GM10847 (cell line): ENCODE measurements around the gene SART1.

Experiments used
- POLR2A ChIP-seq: IDR thresholded peaks from 2 replicates; pipeline ENCODE4 v1.6.1; 2011; ENCODE audit not compliant: insufficient read length; ENCODE audit errors: extremely low read depth

Gene SART1

GRCh38 chr11:65961267-65962140 lies at the start of gene SART1:
Gene SART1, plus strand, starts transcription at chr11:65961734. Its CDS starts 47 bp downstream, at chr11:65961781.
- TF ChIP-seq POLR2A, result peak; percentile 88

- TF ChIP-seq POLR2A, result no peak
These were observed 48.7 kb upstream of the SART1 start for GRCh38 chr11:65912845-65913244.

- TF ChIP-seq POLR2A, result no peak
These were observed 46.3 kb upstream of the SART1 start for GRCh38 chr11:65915101-65915820.

- TF ChIP-seq POLR2A, result no peak
These were observed 45.7 kb upstream of the SART1 start for GRCh38 chr11:65915821-65916251.

DNA sequence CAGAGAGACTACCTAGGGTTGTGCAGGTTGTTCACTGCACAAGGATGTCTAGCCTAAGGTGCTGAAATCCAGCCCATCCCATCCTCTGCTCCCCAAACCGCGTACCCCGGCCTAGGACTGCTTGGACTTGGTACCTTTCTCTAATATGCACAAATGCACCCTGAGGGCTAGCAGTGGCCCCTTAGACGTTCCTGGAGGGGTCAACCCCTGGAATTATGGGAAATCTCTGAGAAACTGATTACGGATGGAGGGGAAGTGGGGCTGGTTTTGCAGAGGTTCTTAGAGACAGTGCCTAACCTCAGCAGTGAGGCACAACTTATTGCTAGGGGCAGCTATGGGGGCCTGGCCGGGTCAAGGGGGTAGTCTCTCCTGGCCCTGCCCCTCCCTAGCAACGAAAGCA lies 45.1 kb upstream of the SART1 start:
- no peak for TF ChIP-seq POLR2A

DNA sequence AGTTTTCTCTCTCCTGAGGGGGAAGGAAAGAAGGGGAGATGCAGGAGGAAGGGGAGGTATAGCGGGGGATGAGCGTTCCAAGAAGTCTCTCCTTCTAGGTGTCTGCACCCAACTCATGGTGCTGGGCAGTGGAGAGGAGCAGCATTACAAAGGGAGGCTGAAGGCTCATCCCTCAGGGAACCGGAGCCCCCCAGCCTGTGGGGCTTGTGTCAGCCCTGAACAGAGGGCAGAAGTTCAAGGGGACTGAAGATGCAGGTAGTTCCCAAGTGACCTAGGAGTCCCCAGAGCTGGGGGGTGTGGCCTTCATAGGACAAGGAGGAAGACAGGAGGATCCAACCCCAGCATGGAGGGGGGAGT lies 44.5 kb upstream of the SART1 start:
- TF ChIP-seq POLR2A, result no peak

GRCh38 chr11:65917434-65918210 lies 43.9 kb upstream of the SART1 start:
- TF ChIP-seq POLR2A, result no peak

DNA sequence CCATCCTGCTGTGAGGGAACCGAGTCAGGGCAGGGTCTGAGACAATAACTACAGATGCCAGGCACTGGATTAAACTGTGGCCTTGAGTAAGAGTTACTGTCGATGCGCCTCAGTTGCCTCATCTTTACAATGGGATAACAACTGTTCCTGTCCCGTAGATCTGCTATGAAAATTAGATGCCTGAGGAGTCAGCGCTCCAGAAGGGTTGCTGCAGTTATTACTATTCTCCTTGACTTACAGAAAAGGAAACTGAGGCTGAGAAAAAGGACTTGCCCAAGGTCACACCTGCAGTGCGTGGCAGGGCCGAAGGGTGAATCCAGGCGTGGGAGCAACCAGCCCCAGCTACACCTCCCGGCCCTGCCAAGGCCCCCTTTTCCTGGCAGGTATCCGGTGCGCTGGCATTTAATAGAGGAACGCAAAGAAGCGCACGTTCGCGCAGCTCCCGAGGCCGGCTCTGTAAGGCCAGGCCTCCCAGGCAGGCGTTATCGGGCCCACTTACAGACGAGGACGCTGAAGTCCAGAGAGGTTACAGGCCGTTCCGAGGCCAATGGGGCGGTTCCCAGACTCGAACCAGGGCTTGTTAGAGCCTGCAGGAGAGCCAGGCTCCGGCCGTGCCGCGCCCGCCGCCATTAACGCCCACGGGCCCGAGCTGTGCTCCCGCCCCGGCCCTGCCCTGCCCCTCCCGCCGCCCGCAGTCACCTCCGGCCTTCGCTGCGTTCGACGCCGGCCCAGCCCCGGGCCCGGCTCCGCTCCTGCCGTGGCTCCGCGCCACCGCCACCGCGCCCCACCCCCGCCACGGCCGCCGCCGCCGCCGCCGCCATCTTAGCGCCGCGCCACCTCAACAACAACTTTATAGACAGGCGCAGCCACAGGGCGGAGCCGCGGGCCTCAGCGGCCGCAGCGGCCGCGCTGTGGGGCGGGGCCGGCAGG lies 43.1 kb upstream of the SART1 start, which contains the start of gene C11orf68:
Gene C11orf68 (minus strand): TSS at position 852 of the 930 bp plus-strand sequence. CDS start 31 bp downstream, at position 821.
- TF ChIP-seq POLR2A, result peak; percentile 65

GRCh38 chr11:65919141-65919572 lies 42.4 kb upstream of the SART1 start, which contains the start of gene DRAP1:
Gene DRAP1, plus strand, starts transcription at chr11:65919426. Its CDS starts 76 bp downstream, at chr11:65919502.
- peak; percentile 31 for TF ChIP-seq POLR2A

DNA sequence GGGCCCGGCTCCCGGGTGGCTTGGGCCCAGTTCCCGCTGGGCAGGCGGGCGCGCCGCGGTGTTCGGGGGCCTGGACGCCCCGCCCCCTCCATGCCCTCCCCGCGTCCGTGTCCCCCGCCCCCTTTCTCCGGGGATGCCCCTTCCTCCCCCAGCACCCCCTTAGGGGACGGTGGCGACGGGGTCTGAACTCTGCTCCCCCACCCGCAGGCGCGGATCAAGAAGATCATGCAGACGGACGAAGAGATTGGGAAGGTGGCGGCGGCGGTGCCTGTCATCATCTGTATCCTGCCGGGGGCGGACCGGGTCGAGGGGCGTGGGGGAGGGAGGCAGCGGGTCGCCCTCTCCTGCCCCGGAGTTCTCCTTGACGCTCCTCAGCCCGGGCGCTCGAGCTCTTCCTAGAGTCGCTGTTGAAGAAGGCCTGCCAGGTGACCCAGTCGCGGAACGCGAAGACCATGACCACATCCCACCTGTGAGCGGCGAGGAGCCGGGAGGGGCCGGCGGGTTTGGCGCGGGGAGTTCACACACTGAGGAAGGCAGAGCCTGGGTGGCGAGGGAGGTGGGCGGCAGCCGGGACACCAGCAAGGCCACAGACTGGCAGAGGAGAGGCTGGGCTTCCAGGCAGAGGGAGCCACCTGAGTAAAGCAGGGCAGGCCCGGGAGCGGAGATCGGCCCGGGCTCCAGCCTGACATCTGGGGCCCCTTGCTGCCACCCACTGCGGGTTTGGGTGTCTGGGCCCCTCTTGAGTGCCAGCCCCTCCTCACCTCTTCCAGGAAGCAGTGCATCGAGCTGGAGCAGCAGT lies 41.8 kb upstream of the SART1 start:
- TF ChIP-seq POLR2A, result no peak

DNA sequence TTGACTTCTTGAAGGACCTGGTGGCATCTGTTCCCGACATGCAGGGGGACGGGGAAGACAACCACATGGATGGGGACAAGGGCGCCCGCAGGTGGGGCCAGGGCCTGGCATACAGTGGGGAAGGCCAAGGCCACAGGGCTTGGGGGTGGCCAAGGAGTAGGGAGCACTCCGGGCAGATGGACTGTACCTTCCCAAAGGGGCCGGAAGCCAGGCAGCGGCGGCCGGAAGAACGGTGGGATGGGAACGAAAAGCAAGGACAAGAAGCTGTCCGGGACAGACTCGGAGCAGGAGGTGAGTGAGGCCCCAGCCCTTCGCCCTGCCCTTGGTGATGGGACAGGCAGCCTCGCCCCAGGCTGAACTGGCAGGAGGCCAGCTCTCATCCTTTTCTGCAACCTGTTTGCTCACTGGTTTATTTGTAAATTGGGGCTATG lies 41.1 kb upstream of the SART1 start:
- TF ChIP-seq POLR2A, result no peak

GRCh38 chr11:65921033-65921555 lies 40.4 kb upstream of the SART1 start:
- no peak for TF ChIP-seq POLR2A

- no peak for TF ChIP-seq POLR2A
These were observed 39.7 kb upstream of the SART1 start for GRCh38 chr11:65921876-65922275.

GRCh38 chr11:65922565-65922964 lies 39.0 kb upstream of the SART1 start:
- TF ChIP-seq POLR2A, result no peak
